SK-N-SH (cell line): ENCODE measurements around the gene FAM229B. TPM values are rescaled to one million over a fixed set of nuclear protein-coding genes. Genes with fewer than 3 reads are reported as not detected.

Source experiments
- CTCF ChIA-PET: fragments of 300-600, 350-600 bp; formaldehyde crosslinking; extraction: SDS; loops from one replicate; lab custom pipeline; 2021; lab: Yijun Ruan, JAX
- POLR2A ChIA-PET: fragments of 350-600 bp; sonication (Branson Sonifier 250); formaldehyde crosslinking; extraction: SDS; loops from one replicate; lab custom pipeline; 2020; ENCODE audit warnings: antibody characterized with exemption, inconsistent platforms; lab: Yijun Ruan, JAX
- DNase-seq: peaks from one replicate; pipeline ENCODE4 v3.0.0; 2012
- H2AFZ ChIP-seq: fragments of 200-600 bp; sonication (generic); 2 replicates; pipeline ENCODE4 v1.8.1; 2016; ENCODE audit warnings: antibody characterized with exemption, mild to moderate bottlenecking, low read depth
- H3F3A ChIP-seq: fragments of 200-600 bp; sonication (generic); replicated peaks from 2 replicates; pipeline ENCODE3; 2016; ENCODE audit warnings: antibody characterized with exemption, mild to moderate bottlenecking; ENCODE audit not compliant: insufficient read depth
- H3K27ac ChIP-seq, 2 experiments: fragments of 200-500 bp in 1 of 2; fragments of 200-600 bp in 1 of 2; sonication (Bioruptor generic) in 1 of 2; sonication (generic), shearing (Covaris generic) in 1 of 2; 2 replicates each; pipeline versions ENCODE4 v1.5.1 to v1.6.1; 2014 to 2016; ENCODE audit warnings: low read depth in 2 of 2, inconsistent platforms in 1 of 2, low read length in 1 of 2, mild to moderate bottlenecking in 1 of 2, mixed read lengths in 1 of 2
- H3K27me3 ChIP-seq: fragments of 200-600 bp; sonication (generic), shearing (Covaris generic); 2 replicates; pipeline ENCODE4 v1.6.1; 2016; ENCODE audit warnings: mixed run types; ENCODE audit not compliant: insufficient read depth
- H3K36me3 ChIP-seq, 2 experiments: fragments of 200-500 bp in 1 of 2; fragments of 200-600 bp in 1 of 2; sonication (Bioruptor generic) in 1 of 2; sonication (generic) in 1 of 2; replicated peaks in 1 of 2; 2 replicates each; pipeline versions ENCODE3 to v1.5.1; 2014 to 2016; ENCODE audit warnings: low read length in 1 of 2, mild to moderate bottlenecking in 1 of 2; ENCODE audit not compliant: insufficient read depth in 2 of 2, control insufficient read depth in 1 of 2
- H3K4me1 ChIP-seq, 2 experiments: fragments of 200-500 bp in 1 of 2; fragments of 200-600 bp in 1 of 2; sonication (Bioruptor generic) in 1 of 2; sonication (generic), shearing (Covaris generic) in 1 of 2; 2 replicates each; pipeline versions ENCODE4 v1.5.1 to v1.6.1; 2014 to 2016; ENCODE audit warnings: low read depth in 1 of 2, low read length in 1 of 2, mixed run types in 1 of 2; ENCODE audit not compliant: insufficient read depth in 2 of 2, control insufficient read depth in 1 of 2
- H3K4me2 ChIP-seq: fragments of 200-600 bp; sonication (generic), shearing (Covaris generic); 2 replicates; pipeline ENCODE4 v1.6.1; 2017; ENCODE audit warnings: mixed run types
- H3K4me3 ChIP-seq, 2 experiments: fragments of 200-500 bp in 1 of 2; fragments of 200-600 bp in 1 of 2; sonication (Bioruptor generic) in 1 of 2; sonication (generic), shearing (Covaris generic) in 1 of 2; 2 replicates each; pipeline versions ENCODE4 v1.5.1 to v1.8.1; 2014 to 2016; ENCODE audit warnings: low read depth in 2 of 2, inconsistent platforms in 1 of 2, low read length in 1 of 2, mild to moderate bottlenecking in 1 of 2, mixed read lengths in 1 of 2, moderate library complexity in 1 of 2
- H3K79me2 ChIP-seq: fragments of 200-600 bp; sonication (generic); 2 replicates; pipeline ENCODE4 v1.8.1; 2017; ENCODE audit warnings: mild to moderate bottlenecking; ENCODE audit not compliant: insufficient read depth
- H3K9ac ChIP-seq: fragments of 200-600 bp; sonication (generic); 2 replicates; pipeline ENCODE4 v1.6.1; 2017; ENCODE audit warnings: mixed run types
- H3K9me2 ChIP-seq: fragments of 200-600 bp; sonication (generic); 2 replicates; pipeline ENCODE4 v1.6.1; 2017; ENCODE audit warnings: mixed run types
- H3K9me3 ChIP-seq: fragments of 200-600 bp; sonication (generic); 2 replicates; pipeline ENCODE4 v1.6.1; 2017; ENCODE audit warnings: mixed run types, mild to moderate bottlenecking, moderate library complexity
- H4K20me1 ChIP-seq: fragments of 200-600 bp; sonication (generic); 2 replicates; pipeline ENCODE4 v1.6.1; 2017; ENCODE audit warnings: mild to moderate bottlenecking, mixed run types; ENCODE audit not compliant: insufficient read depth
- CHD2 ChIP-seq: fragments of 150-350 bp; IDR thresholded peaks from 2 replicates; pipeline ENCODE4 v1.6.1; 2018; ENCODE audit warnings: low read length; ENCODE audit not compliant: partially characterized antibody
- CTCF ChIP-seq: fragments of 200-600 bp; sonication (generic); IDR thresholded peaks from 2 replicates; pipeline ENCODE4 v1.6.1; 2017; ENCODE audit warnings: antibody characterized with exemption, mild to moderate bottlenecking, moderate library complexity
- ELF1 ChIP-seq: IDR thresholded peaks from 2 replicates; pipeline ENCODE4 v1.4.0; 2012
- EP300 ChIP-seq, 2 experiments: IDR thresholded peaks; 2 replicates each; pipeline versions ENCODE4 v1.4.0 to v1.6.1; 2012; ENCODE audit warnings: borderline replicate concordance in 1 of 2, low read depth in 1 of 2, low read length in 1 of 2
- EZH2phosphoT487 ChIP-seq: fragments of 200-600 bp; sonication (generic); IDR thresholded peaks from 2 replicates; pipeline ENCODE4 v1.6.1; 2017; ENCODE audit warnings: low read depth, mixed run types, mild to moderate bottlenecking, antibody characterized with exemption, moderate library complexity, borderline replicate concordance
- FOXJ3 ChIP-seq: sonication (generic); formaldehyde crosslinking; IDR thresholded peaks from 2 replicates; pipeline ENCODE4 v1.5.1; 2020; ENCODE audit warnings: mild to moderate bottlenecking, missing genetic modification reagents
- GABPA ChIP-seq: IDR thresholded peaks from 2 replicates; pipeline ENCODE4 v1.4.0; 2012; ENCODE audit warnings: low read depth, mild to moderate bottlenecking
- GATA2 ChIP-seq: sonication (generic); formaldehyde crosslinking; IDR thresholded peaks from 2 replicates; pipeline ENCODE4 v1.5.0; 2020; ENCODE audit warnings: mild to moderate bottlenecking, missing genetic modification reagents
- JUND ChIP-seq: IDR thresholded peaks from 2 replicates; pipeline ENCODE4 v1.4.0; 2012
- MAX ChIP-seq: IDR thresholded peaks from 2 replicates; pipeline ENCODE4 v1.4.0; 2012; ENCODE audit warnings: low read depth
- MXI1 ChIP-seq: IDR thresholded peaks from 2 replicates; pipeline ENCODE4 v1.6.1; 2012; ENCODE audit warnings: mild to moderate bottlenecking, low read depth, low read length, improper control_type of control experiment
- POLR2AphosphoS5 ChIP-seq: IDR thresholded peaks from 2 replicates; pipeline ENCODE4 v1.6.1; 2012; ENCODE audit warnings: low read depth, low read length
- RCOR1 ChIP-seq: fragments of 150-350 bp; IDR thresholded peaks from 2 replicates; pipeline ENCODE4 v1.6.1; 2017; ENCODE audit warnings: antibody characterized with exemption, low read length
- REST ChIP-seq: IDR thresholded peaks from 2 replicates; pipeline ENCODE4 v1.6.1; 2012; ENCODE audit warnings: mild to moderate bottlenecking, low read depth, low read length, moderate library complexity
- RFX5 ChIP-seq: IDR thresholded peaks from 2 replicates; pipeline ENCODE4 v1.6.1; 2012; ENCODE audit warnings: mild to moderate bottlenecking, improper control_type of control experiment, low read length
- RXRA ChIP-seq: IDR thresholded peaks from 2 replicates; pipeline ENCODE4 v1.4.0; 2012; ENCODE audit warnings: low read depth, mild to moderate bottlenecking, borderline replicate concordance
- SIN3A ChIP-seq: IDR thresholded peaks from 2 replicates; pipeline ENCODE4 v1.6.1; 2012; ENCODE audit warnings: low read depth, mild to moderate bottlenecking, low read length, moderate library complexity, borderline replicate concordance
- TCF12 ChIP-seq: IDR thresholded peaks from 2 replicates; pipeline ENCODE4 v1.4.0; 2012
- YY1 ChIP-seq: IDR thresholded peaks from 2 replicates; pipeline ENCODE4 v1.4.0; 2012; ENCODE audit warnings: low read depth, mild to moderate bottlenecking
- ZBTB33 ChIP-seq: IDR thresholded peaks from 2 replicates; pipeline ENCODE4 v1.4.0; 2012; ENCODE audit warnings: low read depth, borderline replicate concordance
- WGBS: methylation state at CpG from one replicate; pipeline ENCODE4 v1.1.6; 2017; ENCODE audit warnings: low lambda C conversion rate; 5-methylcytosine and 5-hydroxymethylcytosine counted together
- polyA plus RNA-seq, 3 experiments: library from polyadenylated mRNA; depleted of rRNA; stranded (reverse); fragments of >200 nt; gene quantifications; 2 replicates each; pipeline ENCODE4 v1.2.3, GENCODE V29; 2012

The FAM229B gene
- polyA plus RNA-seq, 1 of the 3 experiments (the other 2 are of a cell fraction) = 15.9 TPM

GRCh38 chr6:112149719-112150263, 62.4 kb downstream of the FAM229B start:
- peak overlapping the region; percentile 69 to 91; a peak in 3 of 4 replicates for H3K27ac ChIP-seq
- H3K27me3 ChIP-seq = no peaks in the 10 kb centered on the region
- DNase-seq = peak; percentile 49
- no peaks in the 10 kb centered on the region for H4K20me1 ChIP-seq
- 44% methylated on average over 4 of the region's 4 CpGs for WGBS
- peaks cover 11 to 25% of the 10 kb centered on the region in 2 experiments; a peak in 3 of 4 replicates for H3K4me1 ChIP-seq
- H3K4me2 ChIP-seq = no peak overlapping the region
- H3K36me3 ChIP-seq = peaks cover 0 to 9% of the 10 kb centered on the region in 2 experiments
- no peak overlapping the region for H3K4me3 ChIP-seq
- H3K9ac ChIP-seq = no peak overlapping the region
- H3K9me3 ChIP-seq = no peaks in the 10 kb centered on the region
- ChIA-PET CTCF (interaction anchor here (0.6 kb wide), 1 partner anchor 44 kb away, joined by 3 read pairs; no protein-coding TSS in a partner anchor), POLR2A (interaction anchor here (0.6 to 1.4 kb wide), 2 partner anchors 62 to 802 kb away, joined by 3 read pairs; partner anchors contain the start of genes FAM229B and TUBE1)
- H3K9me2 ChIP-seq = no peaks in the 10 kb centered on the region
- TF ChIP-seq CHD2 (peak; percentile 47), YY1 (no peak), EP300 (IDR thresholded peaks at IDR 0.05; ENCODE audit: borderline replicate concordance in 1 of 2, low read depth in 1 of 2, low read length in 1 of 2) (peak in 1 of 2 experiments; percentile 68; a peak in 1 of 4 replicates), TCF12 (peak; percentile 58), JUND (no peak), GATA2 (CRISPR knock-in tag) (peak; percentile 82), RCOR1 (peak; percentile 63), FOXJ3 (CRISPR knock-in tag) (peak; percentile 73; the same call in 1 of the 2 replicates)
- TF ChIP-seq, all 33 proteins: peak for 6
- H3K79me2 ChIP-seq = no peaks in the 10 kb centered on the region
- peak overlapping the region; percentile 88; the same call in 1 of the 2 replicates for H2AFZ ChIP-seq
- H3F3A ChIP-seq = peaks cover 3% of the 10 kb centered on the region

DNA sequence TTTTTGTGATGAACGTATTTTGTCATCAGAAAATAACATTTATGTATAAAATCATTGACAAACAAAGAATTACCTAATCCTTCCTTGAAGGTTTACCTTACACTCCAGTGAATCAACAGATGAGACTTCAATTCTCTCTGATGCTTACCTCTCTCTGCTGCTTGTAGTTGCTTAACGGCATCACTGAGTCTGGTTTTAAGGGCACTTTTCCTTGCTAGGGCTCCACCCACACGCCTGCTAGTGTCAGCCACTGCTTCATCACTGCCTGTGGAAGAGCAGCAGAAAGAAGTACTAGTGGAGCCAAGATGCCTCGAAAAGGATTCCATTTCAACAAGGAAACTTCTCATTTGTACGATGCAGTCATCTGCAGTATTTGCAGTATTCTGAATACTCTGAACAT, 63.0 kb downstream of the FAM229B start:
- peak overlapping the region; percentile 69 to 91; a peak in 3 of 4 replicates for H3K27ac ChIP-seq
- peaks cover 11 to 20% of the 10 kb centered on the region in 2 experiments; a peak in 3 of 4 replicates for H3K4me1 ChIP-seq
- CTCF ChIA-PET = interaction anchor here (0.6 to 2.1 kb wide), 5 partner anchors 11 to 43 kb away, joined by 3 to 14 read pairs (median 4); no protein-coding TSS in a partner anchor
- no peak for TF ChIP-seq JUND
- no peak for TF ChIP-seq TCF12
- TF ChIP-seq ZBTB33 = no peak
- TF ChIP-seq SIN3A = no peak
- no peak for TF ChIP-seq RFX5
- TF ChIP-seq EZH2phosphoT487 = no peak
- no peak for TF ChIP-seq ELF1
- no peak for TF ChIP-seq MAX
- TF ChIP-seq RCOR1 = no peak
- no peak for TF ChIP-seq REST
- TF ChIP-seq CTCF = no peak
- TF ChIP-seq MXI1 = no peak
- no peak for TF ChIP-seq GABPA
- no peak for TF ChIP-seq POLR2AphosphoS5
- no peak for TF ChIP-seq RXRA

More for the DNA sequence above, 63.0 kb downstream of the FAM229B start:
- H3K4me2 ChIP-seq = 0 out of 2 replicates have a peak overlapping the region, but pooled peaks have one; percentile 11
- H2AFZ ChIP-seq = peak overlapping the region; percentile 88
- H3K9me3 ChIP-seq = no peaks in the 10 kb centered on the region
- H3K27me3 ChIP-seq = no peaks in the 10 kb centered on the region
- WGBS = 35% methylated on average over 5 of the region's 5 CpGs
- no peaks in the 10 kb centered on the region for H3K79me2 ChIP-seq
- peaks cover 3% of the 10 kb centered on the region for H3F3A ChIP-seq
- no peak for DNase-seq
- H3K9me2 ChIP-seq = no peaks in the 10 kb centered on the region
- H3K9ac ChIP-seq = no peak overlapping the region
- POLR2A ChIA-PET = interaction anchor here (1.4 kb wide), 1 partner anchor 63 kb away, joined by 3 read pairs; the partner anchor contains the start of genes FAM229B and TUBE1
- no peak overlapping the region for H3K4me3 ChIP-seq
- no peaks in the 10 kb centered on the region for H4K20me1 ChIP-seq
- H3K36me3 ChIP-seq = peaks cover 0 to 9% of the 10 kb centered on the region in 2 experiments
